ENCODE measurements around the gene PLAAT1.

Gene PLAAT1

DNA sequence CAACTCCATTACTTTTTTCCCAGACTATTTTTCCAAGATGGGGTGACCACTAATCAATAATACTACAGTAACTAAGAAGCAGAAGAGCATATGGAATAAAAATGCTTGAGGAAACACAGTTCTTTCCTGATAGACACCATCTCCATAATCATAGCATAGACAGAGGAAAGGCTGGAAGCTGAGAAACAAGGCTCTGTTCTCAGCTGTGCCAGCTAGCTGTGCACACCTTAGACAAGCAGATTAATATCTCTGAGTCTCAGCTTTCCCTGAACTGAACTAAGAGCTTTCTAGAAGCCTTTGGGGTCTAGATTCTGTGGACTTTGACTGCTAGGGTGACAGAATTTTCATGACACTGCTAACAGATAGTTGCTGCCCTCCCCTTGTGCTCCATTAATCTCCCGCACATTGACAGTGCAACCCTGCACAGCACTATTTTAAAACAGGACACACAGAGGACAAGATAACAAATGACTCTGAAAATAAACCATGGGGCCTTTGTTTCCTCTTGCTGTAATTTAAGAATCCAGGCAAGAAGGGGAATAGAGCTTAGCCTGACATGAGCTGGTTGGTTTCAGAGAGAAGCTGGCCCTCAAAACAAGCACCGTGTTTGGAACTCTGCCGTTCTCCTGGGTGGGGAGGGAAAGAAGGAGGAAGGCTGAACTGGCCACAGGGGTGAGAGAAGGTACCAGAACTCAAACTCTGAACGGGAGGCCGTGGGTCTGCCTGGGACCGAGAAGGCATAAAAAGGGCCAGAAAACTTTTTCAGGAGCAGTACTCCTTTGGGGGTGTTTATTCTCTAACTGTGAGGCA is 70.1 kb downstream of the PLAAT1 start:
- no peak overlapping the region for H3K4me3 ChIP-seq (ENCODE audit: low read length)
- no peak for DNase-seq (ENCODE audit: low read depth)
- TF ChIP-seq, protein P1, sequence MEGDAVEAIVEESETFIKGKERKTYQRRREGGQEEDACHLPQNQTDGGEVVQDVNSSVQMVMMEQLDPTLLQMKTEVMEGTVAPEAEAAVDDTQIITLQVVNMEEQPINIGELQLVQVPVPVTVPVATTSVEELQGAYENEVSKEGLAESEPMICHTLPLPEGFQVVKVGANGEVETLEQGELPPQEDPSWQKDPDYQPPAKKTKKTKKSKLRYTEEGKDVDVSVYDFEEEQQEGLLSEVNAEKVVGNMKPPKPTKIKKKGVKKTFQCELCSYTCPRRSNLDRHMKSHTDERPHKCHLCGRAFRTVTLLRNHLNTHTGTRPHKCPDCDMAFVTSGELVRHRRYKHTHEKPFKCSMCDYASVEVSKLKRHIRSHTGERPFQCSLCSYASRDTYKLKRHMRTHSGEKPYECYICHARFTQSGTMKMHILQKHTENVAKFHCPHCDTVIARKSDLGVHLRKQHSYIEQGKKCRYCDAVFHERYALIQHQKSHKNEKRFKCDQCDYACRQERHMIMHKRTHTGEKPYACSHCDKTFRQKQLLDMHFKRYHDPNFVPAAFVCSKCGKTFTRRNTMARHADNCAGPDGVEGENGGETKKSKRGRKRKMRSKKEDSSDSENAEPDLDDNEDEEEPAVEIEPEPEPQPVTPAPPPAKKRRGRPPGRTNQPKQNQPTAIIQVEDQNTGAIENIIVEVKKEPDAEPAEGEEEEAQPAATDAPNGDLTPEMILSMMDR (IDR thresholded peaks at IDR 0.05; ENCODE audit: insufficient read depth, low read depth, low read length, missing control alignments) = no peak

DNA sequence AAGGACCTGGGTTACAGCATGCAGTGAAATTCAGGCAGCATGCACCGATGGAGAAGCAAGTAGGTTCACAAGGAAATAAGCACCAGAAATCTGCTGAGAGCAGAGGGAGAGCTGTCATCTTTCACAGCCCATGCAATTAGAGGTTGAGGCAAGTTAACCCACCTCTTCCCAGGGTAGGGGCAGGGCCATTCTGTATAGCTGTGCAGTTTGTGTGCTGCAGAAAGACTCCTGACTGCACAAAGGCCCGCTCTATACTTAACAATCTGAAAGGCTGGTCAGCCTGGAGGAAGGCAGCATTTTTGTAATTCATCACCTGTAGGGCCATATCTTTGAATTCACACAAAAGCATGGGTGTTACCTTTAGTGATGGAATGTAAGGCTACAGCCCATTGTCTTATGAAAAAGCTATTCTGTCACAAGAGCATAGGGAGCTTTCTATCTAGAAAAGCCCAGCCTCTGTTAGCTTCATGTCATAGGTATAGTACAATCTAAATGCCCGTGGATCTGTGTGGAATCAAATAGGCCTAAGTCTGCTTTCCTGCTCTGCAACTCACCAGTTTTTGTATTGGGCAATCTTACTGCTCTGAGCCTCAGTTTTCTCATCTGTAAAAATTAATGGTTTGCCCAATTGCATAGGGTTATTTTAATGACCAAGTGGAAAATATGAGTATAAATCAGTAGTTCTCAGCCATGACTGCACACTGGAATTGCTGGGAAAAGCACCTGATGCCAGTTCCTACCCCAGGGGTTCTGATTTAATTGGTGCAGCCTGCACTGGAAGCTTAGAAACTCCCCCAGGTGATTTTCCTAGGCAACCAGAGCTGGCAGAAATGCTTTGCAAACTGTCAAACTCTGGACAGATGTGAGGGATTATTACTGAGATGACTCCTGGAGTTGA is 72.3 kb downstream of the PLAAT1 start:
- DNase-seq (ENCODE audit: low read depth) = no peak
- TF ChIP-seq, protein P1 (IDR thresholded peaks at IDR 0.05; ENCODE audit: insufficient read depth, low read depth, low read length, missing control alignments) = no peak
- H3K4me3 ChIP-seq (ENCODE audit: low read length) = no peak overlapping the region

DNA sequence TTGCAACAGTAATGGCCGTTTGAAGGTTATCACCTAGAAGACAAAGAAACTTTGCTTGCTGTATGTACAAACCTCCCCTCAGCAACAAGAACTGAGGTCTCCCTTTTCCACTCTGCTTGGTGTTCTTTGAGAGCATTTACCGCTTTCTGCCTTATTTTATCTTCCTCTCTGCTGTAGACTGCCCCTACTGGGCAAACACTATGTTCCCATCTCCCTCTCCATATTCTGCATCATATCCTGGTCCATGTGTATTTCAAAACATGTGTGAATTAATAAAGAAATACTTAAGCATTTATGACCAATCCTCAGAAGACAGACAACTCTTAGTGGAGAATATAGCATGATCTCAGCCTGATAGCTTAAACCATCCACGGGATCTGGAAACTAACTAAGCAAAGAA is 73.1 kb downstream of the PLAAT1 start:
- TF ChIP-seq, protein P1 (IDR thresholded peaks at IDR 0.05; ENCODE audit: insufficient read depth, low read depth, low read length, missing control alignments) = no peak
- no peak for DNase-seq (ENCODE audit: low read depth)
- H3K4me3 ChIP-seq (ENCODE audit: low read length) = no peak overlapping the region

DNA sequence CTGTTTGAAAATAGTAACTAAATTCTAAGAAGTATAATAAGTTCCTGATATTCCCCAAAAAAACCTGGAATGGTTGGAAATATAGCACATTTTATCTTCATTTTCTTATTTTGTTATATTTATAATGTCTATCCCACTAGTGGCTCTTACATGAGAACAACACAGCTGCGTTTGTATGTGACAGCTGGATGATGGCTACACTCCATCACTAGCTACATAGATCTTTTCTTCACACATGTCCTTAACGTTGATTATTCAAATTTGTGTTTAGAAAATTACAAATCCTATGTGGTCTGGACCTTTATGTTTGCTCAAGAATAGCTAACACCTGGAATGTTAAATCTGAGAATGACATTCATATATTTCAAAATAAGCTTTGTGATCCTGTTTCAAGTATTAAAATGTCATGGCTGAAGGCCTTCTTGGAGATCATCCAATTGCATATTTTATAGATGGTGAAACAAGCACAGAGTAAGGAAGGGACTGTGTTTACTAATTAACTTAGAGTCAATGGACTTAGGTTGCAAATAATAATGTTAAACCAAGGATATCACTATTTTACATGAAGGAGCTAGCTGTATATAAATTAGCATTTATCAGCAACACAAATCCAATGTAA is 76.8 kb downstream of the PLAAT1 start:
- TF ChIP-seq, protein P1 (IDR thresholded peaks at IDR 0.05; ENCODE audit: insufficient read depth, low read depth, low read length, missing control alignments) = no peak
- H3K4me3 ChIP-seq (ENCODE audit: low read length) = no peak overlapping the region
- no peak for DNase-seq (ENCODE audit: low read depth)

All from epithelial cell of esophagus (primary cell).